ENCODE measurements around the gene HSP90B1.

Gene HSP90B1

GRCh38 chr12:103930034-103930786, at the start of gene HSP90B1:
Gene HSP90B1, plus strand, starts transcription at chr12:103930410. Its CDS starts 106 bp downstream, at chr12:103930516.
- peak; percentile 100 for DNase-seq

- DNase-seq: no peak
Measured at GRCh38 chr12:103881261-103881660, 48.9 kb upstream of the HSP90B1 start.

GRCh38 chr12:103882861-103883596, 47.2 kb upstream of the HSP90B1 start:
- no peak for DNase-seq

GRCh38 chr12:103883908-103884307, 46.3 kb upstream of the HSP90B1 start:
- no peak for DNase-seq

- peak; percentile 53 for DNase-seq
Measured at GRCh38 chr12:103884316-103884715, 45.9 kb upstream of the HSP90B1 start.

- DNase-seq: no peak
Measured at GRCh38 chr12:103886195-103886797, 43.9 kb upstream of the HSP90B1 start.

GRCh38 chr12:103887738-103888137, 42.5 kb upstream of the HSP90B1 start:
- DNase-seq: no peak

- no peak for DNase-seq
Measured at GRCh38 chr12:103897316-103897715, 32.9 kb upstream of the HSP90B1 start.

- no peak for DNase-seq
Measured at GRCh38 chr12:103901518-103902173, 28.6 kb upstream of the HSP90B1 start.

GRCh38 chr12:103903993-103904392, 26.2 kb upstream of the HSP90B1 start:
- no peak for DNase-seq

- no peak for DNase-seq
Measured at GRCh38 chr12:103905730-103906349, 24.4 kb upstream of the HSP90B1 start.

GRCh38 chr12:103908246-103908541, 22.0 kb upstream of the HSP90B1 start:
- DNase-seq: no peak

- DNase-seq: no peak
Measured at GRCh38 chr12:103908877-103909276, 21.3 kb upstream of the HSP90B1 start.

GRCh38 chr12:103909811-103910210, 20.4 kb upstream of the HSP90B1 start:
- DNase-seq: no peak

- no peak for DNase-seq
Measured at GRCh38 chr12:103912069-103912468, 18.1 kb upstream of the HSP90B1 start.

- no peak for DNase-seq
Measured at GRCh38 chr12:103913100-103913499, 17.1 kb upstream of the HSP90B1 start.

- DNase-seq: no peak
Measured at GRCh38 chr12:103915306-103915705, 14.9 kb upstream of the HSP90B1 start.

- DNase-seq: no peak
Measured at GRCh38 chr12:103917873-103918272, 12.3 kb upstream of the HSP90B1 start.

GRCh38 chr12:103924761-103925641, 5.2 kb upstream of the HSP90B1 start:
- no peak for DNase-seq

- DNase-seq: peak; percentile 44
Measured at GRCh38 chr12:103928682-103929045, 1.5 kb upstream of the HSP90B1 start.

- DNase-seq: peak; percentile 93
Measured at GRCh38 chr12:103929046-103929783, 995 bp upstream of the HSP90B1 start.

GRCh38 chr12:103929784-103930033, 501 bp upstream of the HSP90B1 start:
- DNase-seq: no peak

All from femur (tissue), 1 donor.